A549 (cell line): ENCODE data around the gene PNPLA7. TPM values are rescaled to one million over a fixed set of nuclear protein-coding genes. Genes with fewer than 3 reads are reported as not detected.

ENCODE experiments used
- polyA plus RNA-seq, 4 experiments: library from polyadenylated mRNA; depleted of rRNA in 3 of 4; stranded (reverse); fragments of >200 nt; fragmentation: RNase III in 1 of 4; extraction: RNeasy Plus Mini Kit Qiagen cat#74134 plus additional on column Dnase treatment in 1 of 4; gene quantifications; 2 replicates in 3 of 4; 3 replicates in 1 of 4; pipeline ENCODE4 v1.2.3, GENCODE V29; 2011 to 2017

The PNPLA7 gene
- polyA plus RNA-seq, 2 of the 4 experiments (the other 2 are of a cell fraction), result 0.31 to 1.1 TPM

Other genes starting within 250 kb of the PNPLA7 start
- 3.2 and 5.1 TPM in 2 replicates for gene NRARP, start 248.1 kb downstream of the PNPLA7 start, polyA plus RNA-seq (2011; rRNA removed)
- 1.3 to 1.4 TPM (median 1.3 TPM) in 3 replicates for gene NRARP, start 248.1 kb downstream of the PNPLA7 start, polyA plus RNA-seq (2017; fragmentation: RNase III; extraction: RNeasy Plus Mini Kit Qiagen cat#74134 plus additional on column Dnase treatment)
- gene EXD3, start 127.2 kb downstream of the PNPLA7 start, polyA plus RNA-seq (2011; rRNA removed), result 3.3 and 3.4 TPM in 2 replicates
- 4.0 to 5.4 TPM (median 4.5 TPM) in 3 replicates for gene EXD3, start 127.2 kb downstream of the PNPLA7 start, polyA plus RNA-seq (2017; fragmentation: RNase III; extraction: RNeasy Plus Mini Kit Qiagen cat#74134 plus additional on column Dnase treatment)
- gene NOXA1, start 127.0 kb downstream of the PNPLA7 start, polyA plus RNA-seq (2011; rRNA removed), result 0.44 and 0.58 TPM in 2 replicates
- gene NOXA1, start 127.0 kb downstream of the PNPLA7 start, polyA plus RNA-seq (2017; fragmentation: RNase III; extraction: RNeasy Plus Mini Kit Qiagen cat#74134 plus additional on column Dnase treatment), result 1.1 to 1.9 TPM (median 1.5 TPM) in 3 replicates
- gene ENTPD8, start 109.0 kb downstream of the PNPLA7 start, polyA plus RNA-seq (2011; rRNA removed), result 0.18 and 0.22 TPM in 2 replicates
- gene ENTPD8, start 109.0 kb downstream of the PNPLA7 start, polyA plus RNA-seq (2017; fragmentation: RNase III; extraction: RNeasy Plus Mini Kit Qiagen cat#74134 plus additional on column Dnase treatment), result 0.21 to 0.41 TPM (median 0.36 TPM) in 3 replicates
- 16.0 and 20.0 TPM in 2 replicates for gene NSMF, start 91.1 kb downstream of the PNPLA7 start, polyA plus RNA-seq (2011; rRNA removed)
- 29.2 to 35.0 TPM (median 33.0 TPM) in 3 replicates for gene NSMF, start 91.1 kb downstream of the PNPLA7 start, polyA plus RNA-seq (2017; fragmentation: RNase III; extraction: RNeasy Plus Mini Kit Qiagen cat#74134 plus additional on column Dnase treatment)
- 19.2 and 19.7 TPM in 2 replicates for gene MRPL41, start 1.5 kb upstream of the PNPLA7 start, polyA plus RNA-seq (2011; rRNA removed)
- gene MRPL41, start 1.5 kb upstream of the PNPLA7 start, polyA plus RNA-seq (2017; fragmentation: RNase III; extraction: RNeasy Plus Mini Kit Qiagen cat#74134 plus additional on column Dnase treatment), result 51.0 to 54.4 TPM (median 52.4 TPM) in 3 replicates
- gene DPH7, start 28.5 kb upstream of the PNPLA7 start, polyA plus RNA-seq (2011; rRNA removed), result 26.7 and 28.2 TPM in 2 replicates
- 28.8 to 35.2 TPM (median 33.4 TPM) in 3 replicates for gene DPH7, start 28.5 kb upstream of the PNPLA7 start, polyA plus RNA-seq (2017; fragmentation: RNase III; extraction: RNeasy Plus Mini Kit Qiagen cat#74134 plus additional on column Dnase treatment)
- gene ZMYND19, start 40.1 kb upstream of the PNPLA7 start, polyA plus RNA-seq (2011; rRNA removed), result 16.0 and 19.6 TPM in 2 replicates
- 35.7 to 38.7 TPM (median 37.5 TPM) in 3 replicates for gene ZMYND19, start 40.1 kb upstream of the PNPLA7 start, polyA plus RNA-seq (2017; fragmentation: RNase III; extraction: RNeasy Plus Mini Kit Qiagen cat#74134 plus additional on column Dnase treatment)
- 20.7 and 23.8 TPM in 2 replicates for gene ARRDC1, start 55.3 kb upstream of the PNPLA7 start, polyA plus RNA-seq (2011; rRNA removed)
- gene ARRDC1, start 55.3 kb upstream of the PNPLA7 start, polyA plus RNA-seq (2017; fragmentation: RNase III; extraction: RNeasy Plus Mini Kit Qiagen cat#74134 plus additional on column Dnase treatment), result 20.6 to 22.5 TPM (median 22.0 TPM) in 3 replicates
- 33.6 and 41.3 TPM in 2 replicates for gene EHMT1, start 68.6 kb upstream of the PNPLA7 start, polyA plus RNA-seq (2011; rRNA removed)
- gene EHMT1, start 68.6 kb upstream of the PNPLA7 start, polyA plus RNA-seq (2017; fragmentation: RNase III; extraction: RNeasy Plus Mini Kit Qiagen cat#74134 plus additional on column Dnase treatment), result 45.6 to 52.9 TPM (median 48.0 TPM) in 3 replicates